HCT116 (cell line): Measurements from ENCODE around the gene MYOF. TPM values are rescaled to one million over a fixed set of nuclear protein-coding genes. Genes with fewer than 3 reads are reported as not detected.

Source experiments
- ATAC-seq: fragments of 200-7000 bp; cut with Tn5 transposase; 2 replicates; pipeline ENCODE4 v1.9.1; 2020; ENCODE audit warnings: mild to moderate bottlenecking, moderate library complexity
- BruUV-seq: library from RNA; stranded (reverse); fragments of 400-500 nt; replicated peaks from 2 replicates; lab custom pipeline; 2021; lab: Mats Ljungman, UMichigan
- CTCF ChIA-PET: fragments of 300-600 bp; sonication (Branson Sonifier 250); formaldehyde crosslinking; loops from one replicate; lab custom pipeline; 2021; ENCODE audit warnings: antibody characterized with exemption; lab: Charles Lee
- POLR2A ChIA-PET: fragments of 300-600, 350-600 bp; sonication (Branson Sonifier 250); formaldehyde crosslinking; loops from one replicate; lab custom pipeline; 2021; ENCODE audit warnings: antibody characterized with exemption; lab: Charles Lee
- RAD21 ChIA-PET, 2 experiments: fragments of 300-600 bp; sonication (Branson Sonifier 250); formaldehyde crosslinking; loops; one replicate each; lab custom pipeline; 2023; ENCODE audit warnings: low total read pairs in 2 of 2; ENCODE audit not compliant: uncharacterized antibody in 2 of 2, unreplicated experiment in 2 of 2, low non-redundant PET in 1 of 2; lab: Charles Lee
- DNase-seq: peaks from one replicate; pipeline ENCODE4 v3.0.0-alpha.2; 2010; ENCODE audit warnings: low read depth, low spot score
- H2AFZ ChIP-seq: fragments of 200-600 bp; shearing (Covaris generic), sonication (generic); 2 replicates; pipeline ENCODE4 v1.6.1; 2017; ENCODE audit warnings: low read depth, mixed run types, mixed read lengths, antibody characterized with exemption, low read length; ENCODE audit not compliant: poor library complexity, severe bottlenecking
- H3K27ac ChIP-seq: 2 replicates; pipeline ENCODE4 v1.5.1; 2012; ENCODE audit warnings: low read depth, low read length
- H3K27me3 ChIP-seq: fragments of 200-600 bp; sonication (generic); 2 replicates; pipeline ENCODE4 v1.6.1; 2016; ENCODE audit warnings: mixed run types, low read length, mixed read lengths; ENCODE audit not compliant: insufficient read depth
- H3K36me3 ChIP-seq, 2 experiments: fragments of 200-500 bp in 1 of 2; fragments of 200-600 bp in 1 of 2; sonication (Bioruptor generic) in 1 of 2; sonication (generic) in 1 of 2; 2 replicates each; pipeline versions ENCODE4 v1.5.1 to v1.6.1; 2014 to 2016; ENCODE audit warnings: low read length in 2 of 2, inconsistent platforms in 1 of 2, mixed read lengths in 1 of 2, mixed run types in 1 of 2; ENCODE audit not compliant: insufficient read depth in 2 of 2, control insufficient read depth in 1 of 2
- H3K4me1 ChIP-seq, 2 experiments: fragments of 200-600 bp in 1 of 2; sonication (generic) in 1 of 2; 2 replicates each; pipeline versions ENCODE4 v1.5.1 to v1.6.1; 2012 to 2017; ENCODE audit warnings: low read length in 2 of 2, inconsistent platforms in 1 of 2, mild to moderate bottlenecking in 1 of 2, mixed read lengths in 1 of 2, mixed run types in 1 of 2, moderate library complexity in 1 of 2; ENCODE audit not compliant: insufficient read depth in 2 of 2, control insufficient read depth in 1 of 2
- H3K4me2 ChIP-seq: fragments of 200-600 bp; sonication (generic); 2 replicates; pipeline ENCODE4 v1.6.1; 2017; ENCODE audit warnings: mixed run types, low read length, mixed read lengths
- H3K4me3 ChIP-seq, 2 experiments: fragments of 200-600 bp in 1 of 2; sonication (generic) in 1 of 2; replicated peaks in 1 of 2; 2 replicates each; pipeline ENCODE4 v1.5.1; 2011 to 2016; ENCODE audit warnings: low read length in 2 of 2, control low read depth in 1 of 2, low read depth in 1 of 2, mild to moderate bottlenecking in 1 of 2, mixed read lengths in 1 of 2, mixed run types in 1 of 2
- H3K79me2 ChIP-seq: fragments of 200-600 bp; sonication (generic); 2 replicates; pipeline ENCODE4 v1.6.1; 2017; ENCODE audit warnings: mild to moderate bottlenecking, mixed run types, low read length, moderate library complexity, mixed read lengths; ENCODE audit not compliant: insufficient read depth
- H3K9ac ChIP-seq: fragments of 200-600 bp; sonication (generic); 2 replicates; pipeline ENCODE4 v1.6.1; 2016; ENCODE audit warnings: low read length, mixed read lengths
- H3K9me2 ChIP-seq: fragments of 200-600 bp; sonication (generic), shearing (Covaris generic); 2 replicates; pipeline ENCODE4 v1.6.1; 2017; ENCODE audit warnings: mixed run types, mild to moderate bottlenecking, moderate library complexity; ENCODE audit not compliant: insufficient read depth
- H3K9me3 ChIP-seq, 2 experiments: fragments of 200-500 bp in 1 of 2; fragments of 200-600 bp in 1 of 2; sonication (Bioruptor generic) in 1 of 2; sonication (generic) in 1 of 2; 2 replicates each; pipeline ENCODE4 v1.6.1; 2014 to 2017; ENCODE audit warnings: low read length in 2 of 2, mixed read lengths in 2 of 2, inconsistent platforms in 1 of 2, low read depth in 1 of 2, mild to moderate bottlenecking in 1 of 2, mixed run types in 1 of 2, moderate library complexity in 1 of 2; ENCODE audit not compliant: control insufficient read depth in 1 of 2, insufficient read depth in 1 of 2
- H4K20me1 ChIP-seq: fragments of 200-600 bp; sonication (generic), shearing (Covaris generic); 2 replicates; pipeline ENCODE4 v1.6.1; 2017; ENCODE audit warnings: mixed run types, mild to moderate bottlenecking, moderate library complexity; ENCODE audit not compliant: insufficient read depth
- ATF3 ChIP-seq: IDR thresholded peaks from 2 replicates; pipeline ENCODE4 v1.6.1; 2012
- CTCF ChIP-seq, 3 experiments: fragments of 200-600 bp in 1 of 3; sonication (generic) in 1 of 3; IDR thresholded peaks in 2 of 3; conservative IDR thresholded peaks in 1 of 3; 2 replicates each; pipeline ENCODE4 v1.5.1; 2012 to 2017; ENCODE audit warnings: low read depth in 2 of 3, low read length in 2 of 3, antibody characterized with exemption in 1 of 3, borderline replicate concordance in 1 of 3, control low read depth in 1 of 3, mild to moderate bottlenecking in 1 of 3, mixed read lengths in 1 of 3, mixed run types in 1 of 3, moderate library complexity in 1 of 3; ENCODE audit not compliant: insufficient read depth in 1 of 3
- EZH2phosphoT487 ChIP-seq: fragments of 200-600 bp; IDR thresholded peaks from 2 replicates; pipeline ENCODE4 v1.6.1; 2018; ENCODE audit warnings: antibody characterized with exemption, borderline replicate concordance
- RAD21 ChIP-seq: IDR thresholded peaks from 2 replicates; pipeline ENCODE4 v1.6.1; 2012; ENCODE audit warnings: low read depth, mild to moderate bottlenecking
- REST ChIP-seq: IDR thresholded peaks from 2 replicates; pipeline ENCODE4 v1.6.1; 2012; ENCODE audit warnings: low read depth
- SP1 ChIP-seq: IDR thresholded peaks from 2 replicates; pipeline ENCODE4 v1.6.1; 2012; ENCODE audit warnings: low read depth
- SRF ChIP-seq: IDR thresholded peaks from 2 replicates; pipeline ENCODE4 v1.6.1; 2012; ENCODE audit warnings: low read depth
- TCF7L2 ChIP-seq: IDR thresholded peaks from 2 replicates; pipeline ENCODE4 v1.7.0; 2011; ENCODE audit warnings: borderline replicate concordance, inconsistent platforms; ENCODE audit not compliant: insufficient read depth, insufficient read length; ENCODE audit errors: extremely low read depth
- ZBTB33 ChIP-seq: IDR thresholded peaks from 2 replicates; pipeline ENCODE4 v1.6.1; 2011; ENCODE audit warnings: mild to moderate bottlenecking, low read length, moderate library complexity; ENCODE audit not compliant: insufficient replicate concordance; ENCODE audit errors: extremely low read depth
- ZFX ChIP-seq: fragments of 450-650 bp; IDR thresholded peaks from 2 replicates; pipeline ENCODE4 v1.6.1; 2017
- intact Hi-C: fragments of 100-400 bp; cut with micrococcal nuclease; formaldehyde crosslinking; loops from 2 replicates; pipeline ENCODE4 v1.10.0; 2022
- total RNA-seq: library from RNA; stranded (reverse); gene quantifications from one replicate; pipeline ENCODE4 v1.2.1, GENCODE V29; 2021; ENCODE audit not compliant: unreplicated experiment

The MYOF gene
- total RNA-seq, 1 experiment from 2014 or later: 250 TPM

- H3K36me3 ChIP-seq: peaks cover 3 to 74% of the 10 kb centered on the region in 2 experiments
Observed at GRCh38 chr10:93412801-93413200, 69.3 kb downstream of the MYOF start.

More at GRCh38 chr10:93412801-93413200, 69.3 kb downstream of the MYOF start:
- no peak overlapping the region for H3K4me2 ChIP-seq
- H4K20me1 ChIP-seq: no peaks in the 10 kb centered on the region
- TF ChIP-seq SP1: no peak
- TF ChIP-seq CTCF (IDR thresholded peaks at IDR 0.05 in 2 of 3, conservative IDR thresholded peaks at IDR 0.05 in 1 of 3; ENCODE audit: borderline replicate concordance in 1 of 3, insufficient read depth in 1 of 3, low read depth in 2 of 3, low read length in 2 of 3): no peak
- no peak for TF ChIP-seq REST
- TF ChIP-seq ZBTB33: no peak
- no peak for TF ChIP-seq ATF3
- TF ChIP-seq EZH2phosphoT487: no peak
- TF ChIP-seq SRF: no peak
- no peak for TF ChIP-seq RAD21
- no peak for TF ChIP-seq TCF7L2
- TF ChIP-seq ZFX: no peak
- no peak overlapping the region for H2AFZ ChIP-seq
- no peak overlapping the region for H3K4me3 ChIP-seq
- H3K9ac ChIP-seq: no peak overlapping the region
- peaks cover 10 to 21% of the 10 kb centered on the region in 2 experiments for H3K4me1 ChIP-seq
- ATAC-seq (no peak), DNase-seq (no peak)
- intact Hi-C loops: no loop called here
- no peaks in the 10 kb centered on the region for H3K27me3 ChIP-seq
- CTCF ChIA-PET: no interaction called here
- H3K27ac ChIP-seq: no peak overlapping the region
- BruUV-seq: no TSS peak
- H3K79me2 ChIP-seq: peaks cover 68% of the 10 kb centered on the region; the same call in 1 of the 2 replicates
- no peaks in the 10 kb centered on the region for H3K9me2 ChIP-seq
- POLR2A ChIA-PET: no interaction called here
- RAD21 ChIA-PET: no interaction called here
- H3K9me3 ChIP-seq: no peaks in the 10 kb centered on the region
